Measurements from ENCODE around the gene DNASE1L2.

The DNASE1L2 gene

GRCh38 chr16:2286550-2286949, 50.3 kb downstream of the DNASE1L2 start:
- TF ChIP-seq, protein P1, sequence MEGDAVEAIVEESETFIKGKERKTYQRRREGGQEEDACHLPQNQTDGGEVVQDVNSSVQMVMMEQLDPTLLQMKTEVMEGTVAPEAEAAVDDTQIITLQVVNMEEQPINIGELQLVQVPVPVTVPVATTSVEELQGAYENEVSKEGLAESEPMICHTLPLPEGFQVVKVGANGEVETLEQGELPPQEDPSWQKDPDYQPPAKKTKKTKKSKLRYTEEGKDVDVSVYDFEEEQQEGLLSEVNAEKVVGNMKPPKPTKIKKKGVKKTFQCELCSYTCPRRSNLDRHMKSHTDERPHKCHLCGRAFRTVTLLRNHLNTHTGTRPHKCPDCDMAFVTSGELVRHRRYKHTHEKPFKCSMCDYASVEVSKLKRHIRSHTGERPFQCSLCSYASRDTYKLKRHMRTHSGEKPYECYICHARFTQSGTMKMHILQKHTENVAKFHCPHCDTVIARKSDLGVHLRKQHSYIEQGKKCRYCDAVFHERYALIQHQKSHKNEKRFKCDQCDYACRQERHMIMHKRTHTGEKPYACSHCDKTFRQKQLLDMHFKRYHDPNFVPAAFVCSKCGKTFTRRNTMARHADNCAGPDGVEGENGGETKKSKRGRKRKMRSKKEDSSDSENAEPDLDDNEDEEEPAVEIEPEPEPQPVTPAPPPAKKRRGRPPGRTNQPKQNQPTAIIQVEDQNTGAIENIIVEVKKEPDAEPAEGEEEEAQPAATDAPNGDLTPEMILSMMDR (IDR thresholded peaks at IDR 0.05; ENCODE audit: low read depth, low read length): no peak

DNA sequence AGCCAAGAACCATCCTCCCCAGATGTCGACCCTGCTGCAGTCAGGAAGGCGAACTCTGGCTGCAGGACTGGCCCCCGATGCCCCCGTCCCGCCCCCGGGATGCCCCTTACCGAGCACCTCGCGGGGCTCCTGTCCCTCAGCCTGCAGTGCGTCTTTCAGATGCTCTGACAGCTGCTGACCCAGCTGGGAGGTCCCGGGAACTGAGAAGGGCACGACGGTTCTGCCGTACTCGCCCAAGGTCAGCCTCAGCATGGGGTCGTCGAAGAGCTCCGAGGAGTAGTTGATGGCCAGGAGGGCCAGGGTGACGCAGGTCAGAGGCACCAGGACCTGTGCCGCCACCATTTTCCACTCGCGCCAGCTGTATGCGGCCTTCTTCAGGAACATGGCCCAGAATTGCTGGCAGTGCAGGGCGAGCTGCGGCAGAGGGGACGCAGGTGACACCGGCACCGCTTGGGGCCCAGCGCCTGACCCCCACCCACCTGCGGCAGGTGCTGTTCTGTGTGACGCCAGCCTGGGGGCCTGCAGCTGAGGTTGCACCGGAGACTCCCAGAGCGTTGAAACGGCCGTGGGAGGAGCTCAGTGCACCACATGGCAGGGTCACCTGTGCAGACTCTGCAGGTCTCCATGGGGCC, 51.8 kb downstream of the DNASE1L2 start:
- DNase-seq (ENCODE audit: extremely low read depth, low read depth): no peak

More at GRCh38 chr16:2286550-2286949, 50.3 kb downstream of the DNASE1L2 start:
- DNase-seq (ENCODE audit: extremely low read depth, low read depth): no peak

More for the DNA sequence above, 51.8 kb downstream of the DNASE1L2 start:
- TF ChIP-seq, protein P1 (IDR thresholded peaks at IDR 0.05; ENCODE audit: low read depth, low read length): no peak

All from AG09319 (cell line).